Thoracic aorta (tissue), 2 donors: ENCODE data around the gene RNF26. TPM values are rescaled to one million over a fixed set of nuclear protein-coding genes. Genes with fewer than 3 reads are reported as not detected.

Source experiments
- ATAC-seq: fragments of 150-250 bp; one replicate; pipeline ENCODE4 v1.8.0; 2017; ENCODE audit warnings: low read depth; ENCODE audit not compliant: insufficient number of reproducible peaks, low FRiP score
- DNase-seq: peaks from one replicate; pipeline ENCODE4 v3.0.0-alpha.2; 2020; ENCODE audit warnings: low spot score
- H3K27ac ChIP-seq, 2 donors: fragments of 200-600 bp; sonication (generic); 1 replicate in 1 of 2; 2 replicates in 1 of 2; pipeline ENCODE4 v1.5.1; 2016; ENCODE audit warnings: mild to moderate bottlenecking in 2 of 2, moderate library complexity in 2 of 2
- H3K27me3 ChIP-seq: fragments of 200-600 bp; sonication (generic); replicated peaks from 2 replicates; pipeline ENCODE4 v1.6.0; 2016; ENCODE audit warnings: mild to moderate bottlenecking; ENCODE audit not compliant: insufficient read depth
- H3K36me3 ChIP-seq: fragments of 200-600 bp; sonication (generic); one replicate; pipeline ENCODE4 v1.5.1; 2016
- H3K4me1 ChIP-seq, 2 donors: fragments of 200-600 bp; sonication (generic); 1 replicate in 1 of 2; 2 replicates in 1 of 2; pipeline versions ENCODE4 v1.5.1 to v1.6.0; 2016; ENCODE audit warnings: low read depth in 2 of 2, mild to moderate bottlenecking in 1 of 2; ENCODE audit not compliant: control insufficient read depth in 1 of 2
- H3K4me3 ChIP-seq: fragments of 200-600 bp; sonication (generic); 2 replicates; pipeline ENCODE4 v1.5.1; 2016; ENCODE audit warnings: mild to moderate bottlenecking
- H3K9me3 ChIP-seq: fragments of 200-600 bp; sonication (generic); 2 replicates; pipeline ENCODE4 v1.5.1; 2016
- CTCF ChIP-seq: fragments of 200-600 bp; sonication (generic); IDR thresholded peaks from one replicate; pipeline ENCODE4 v1.5.1; 2019; ENCODE audit warnings: antibody characterized with exemption
- total RNA-seq, 2 donors: library from RNA; depleted of rRNA; stranded (reverse); fragments of >200 nt; gene quantifications; one replicate each; pipeline versions ENCODE4 v1.1.0 to v1.2.3, GENCODE V29; 2016

RNF26 gene
- total RNA-seq, 2 donors from 2014 or later: 11.0 to 12.1 TPM

- H3K4me3 ChIP-seq: peak overlapping the region; percentile 82
- H3K9me3 ChIP-seq: no peaks in the 10 kb centered on the region
- peaks cover 3 to 9% of the 10 kb centered on the region in 2 donors for H3K4me1 ChIP-seq
- ATAC-seq (peak; percentile 60), DNase-seq (no peak)
- no peaks in the 10 kb centered on the region for H3K27me3 ChIP-seq
- no peaks in the 10 kb centered on the region for H3K36me3 ChIP-seq
- no peak overlapping the region for H3K27ac ChIP-seq
- TF ChIP-seq CTCF: peak; percentile 91
These were observed 22.2 kb downstream of the RNF26 start for GRCh38 chr11:119356349-119357031.

GRCh38 chr11:119357074-119357473 is 22.7 kb downstream of the RNF26 start:
- no peaks in the 10 kb centered on the region for H3K27me3 ChIP-seq
- no peak for TF ChIP-seq CTCF
- no peaks in the 10 kb centered on the region for H3K9me3 ChIP-seq
- H3K27ac ChIP-seq: no peak overlapping the region
- DNase-seq (no peak), ATAC-seq (no peak)
- peaks cover 3 to 15% of the 10 kb centered on the region in 2 donors for H3K4me1 ChIP-seq
- H3K4me3 ChIP-seq: peak overlapping the region; percentile 82
- no peaks in the 10 kb centered on the region for H3K36me3 ChIP-seq

GRCh38 chr11:119359365-119360214 is 25.3 kb downstream of the RNF26 start:
- TF ChIP-seq CTCF: no peak
- no peak for DNase-seq
- Histone ChIP-seq H3K27me3 (no peaks in the 10 kb centered on the region), H3K27ac (no peak overlapping the region), H3K36me3 (no peaks in the 10 kb centered on the region), H3K4me1 (peaks cover 8 to 38% of the 10 kb centered on the region in 2 donors), H3K4me3 (no peak overlapping the region), H3K9me3 (no peaks in the 10 kb centered on the region)
- no peak for ATAC-seq

- Histone ChIP-seq H3K9me3 (no peaks in the 10 kb centered on the region), H3K4me3 (no peak overlapping the region), H3K27ac (peak overlapping the region in 1 of 2 donors; percentile 30), H3K4me1 (peaks cover 15 to 49% of the 10 kb centered on the region in 2 donors), H3K36me3 (no peaks in the 10 kb centered on the region), H3K27me3 (no peaks in the 10 kb centered on the region)
- no peak for DNase-seq
- no peak for TF ChIP-seq CTCF
- peak; percentile 52 for ATAC-seq
These were observed 26.9 kb downstream of the RNF26 start for GRCh38 chr11:119361056-119361787.
